Thymus (tissue), 11 donors: ENCODE data around the gene IST1. TPM values are rescaled to one million over a fixed set of nuclear protein-coding genes. Genes with fewer than 3 reads are reported as not detected.

ENCODE experiments used
- DNase-seq, 9 donors: peaks; one replicate each; pipeline ENCODE4 v3.0.0-alpha.2; 2013; ENCODE audit warnings: low spot score in 9 of 9, low read depth in 6 of 9, missing footprints in 1 of 9
- H3K27ac ChIP-seq, 2 donors: one replicate each; pipeline ENCODE4 v1.5.1; 2013; ENCODE audit warnings: control low read depth in 1 of 2, low read depth in 1 of 2, low read length in 1 of 2, mild to moderate bottlenecking in 1 of 2, moderate library complexity in 1 of 2
- H3K27me3 ChIP-seq, 2 donors: one replicate each; pipeline ENCODE4 v1.5.1; 2013; ENCODE audit warnings: low read length in 1 of 2; ENCODE audit not compliant: control insufficient read depth in 2 of 2, insufficient read depth in 1 of 2
- H3K36me3 ChIP-seq, 2 donors: one replicate each; pipeline ENCODE4 v1.5.1; 2013; ENCODE audit warnings: low read length in 1 of 2, mild to moderate bottlenecking in 1 of 2, moderate library complexity in 1 of 2; ENCODE audit not compliant: control insufficient read depth in 2 of 2, insufficient read depth in 2 of 2
- H3K4me1 ChIP-seq, 2 donors: one replicate each; pipeline ENCODE4 v1.5.1; 2013; ENCODE audit warnings: low read length in 2 of 2; ENCODE audit not compliant: control insufficient read depth in 2 of 2, insufficient read depth in 2 of 2
- H3K4me3 ChIP-seq, 2 donors: one replicate each; pipeline ENCODE4 v1.5.1; 2013; ENCODE audit warnings: low read length in 2 of 2, control low read depth in 1 of 2, mild to moderate bottlenecking in 1 of 2
- H3K9me3 ChIP-seq, 2 donors: one replicate each; pipeline ENCODE4 v1.5.1; 2013; ENCODE audit warnings: low read length in 1 of 2, mild to moderate bottlenecking in 1 of 2; ENCODE audit not compliant: control insufficient read depth in 2 of 2, insufficient read depth in 1 of 2
- WGBS: extraction: QIAGEN DNeasy Blood & Tissue Kit; methylation state at CpG from one replicate; pipeline ENCODE4 v1.1.7; 2013; 5-methylcytosine and 5-hydroxymethylcytosine counted together
- polyA plus RNA-seq: library from polyadenylated mRNA; stranded (reverse); fragments of 200-250 nt; gene quantifications from one replicate; pipeline ENCODE4 v1.2.3, GENCODE V29; 2013
- total RNA-seq: library from RNA; stranded (reverse); fragments of 120-200 nt; gene quantifications from one replicate; pipeline ENCODE4 v1.2.4, GENCODE V29; 2013
- donor health status: healthy.

IST1 gene
- total and polyA plus RNA-seq, 2 donors = 134 to 163 TPM

DNA sequence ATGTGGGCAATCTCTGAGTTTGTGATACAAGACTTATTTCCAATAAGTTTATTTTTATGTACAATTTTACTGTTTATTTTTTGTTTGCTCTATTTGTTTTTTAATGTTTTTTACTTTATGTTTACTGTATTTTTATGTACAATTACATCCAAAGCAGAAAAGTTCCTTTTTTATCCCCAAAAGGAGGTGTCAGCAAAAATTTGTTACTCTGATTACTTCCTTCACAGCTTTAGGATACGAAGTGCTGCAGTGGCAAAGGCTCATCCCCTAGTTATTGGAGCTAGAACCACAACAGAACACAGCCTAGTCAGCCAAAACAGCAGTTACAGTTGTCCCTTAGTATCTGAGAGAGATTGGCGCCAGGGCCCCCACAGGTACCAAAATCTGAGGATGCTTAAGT, 35.7 kb downstream of the IST1 start:
- Histone ChIP-seq H3K9me3 (no peaks in the 10 kb centered on the region), H3K27ac (no peak overlapping the region), H3K4me1 (no peaks in the 10 kb centered on the region), H3K4me3 (no peak overlapping the region), H3K36me3 (peaks cover 30 to 60% of the 10 kb centered on the region in 2 donors), H3K27me3 (no peaks in the 10 kb centered on the region)
- WGBS = 95% methylated on average over 2 of the region's 2 CpGs
- no peak for DNase-seq

DNA sequence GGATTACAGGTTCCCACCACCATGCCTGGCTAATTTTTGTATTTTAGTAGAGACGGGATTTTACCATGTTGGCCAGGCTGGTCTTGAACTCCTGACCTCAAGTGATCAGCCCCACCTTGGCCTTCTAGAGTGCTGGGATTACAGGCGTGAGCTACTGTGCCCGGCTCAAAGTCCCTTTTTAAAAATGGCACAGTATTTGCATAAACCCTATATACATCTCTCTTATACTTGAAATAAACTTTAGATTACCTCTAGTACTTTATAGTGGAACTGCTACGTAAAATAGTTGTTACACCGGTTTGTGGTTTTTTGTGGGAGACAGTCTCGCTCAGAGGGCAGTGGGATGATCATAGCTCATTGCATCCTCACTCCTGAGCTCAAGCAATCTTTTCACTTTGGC, 36.3 kb downstream of the IST1 start:
- no peak for DNase-seq
- no peaks in the 10 kb centered on the region for H3K9me3 ChIP-seq
- no peaks in the 10 kb centered on the region for H3K4me1 ChIP-seq
- no peak overlapping the region for H3K27ac ChIP-seq
- no peak overlapping the region for H3K4me3 ChIP-seq
- no peaks in the 10 kb centered on the region for H3K27me3 ChIP-seq
- peaks cover 26 to 55% of the 10 kb centered on the region in 2 donors for H3K36me3 ChIP-seq
- 97% methylated on average over 6 of the region's 6 CpGs for WGBS

DNA sequence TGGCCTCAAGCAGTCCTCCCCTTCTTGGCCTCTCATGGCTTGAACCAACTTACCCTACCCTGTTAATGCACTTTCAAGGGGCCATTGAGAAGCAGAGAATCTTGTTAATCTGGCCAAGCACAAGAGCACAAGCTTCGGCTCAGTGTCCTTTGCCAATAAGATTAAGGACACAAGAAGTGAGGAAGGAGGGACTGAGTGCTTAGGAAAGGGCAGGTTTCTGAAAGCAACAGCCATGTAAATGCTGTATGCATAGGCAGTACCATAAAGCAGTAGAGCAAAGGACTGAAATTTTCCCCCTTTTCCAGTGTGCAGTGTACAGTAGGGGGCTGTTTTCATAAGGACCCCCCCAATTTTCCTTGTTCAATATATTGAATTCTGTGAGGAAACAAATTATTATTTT, 37.7 kb downstream of the IST1 start:
- WGBS = 98% methylated on average over 1 of the region's 1 CpG
- H3K36me3 ChIP-seq = peaks cover 19 to 44% of the 10 kb centered on the region in 2 donors

GRCh38 chr16:71933913-71934695, 38.8 kb downstream of the IST1 start:
- Histone ChIP-seq H3K4me3 (no peak overlapping the region), H3K36me3 (peaks cover 11 to 33% of the 10 kb centered on the region in 2 donors), H3K27me3 (no peaks in the 10 kb centered on the region), H3K9me3 (peaks cover 0 to 13% of the 10 kb centered on the region in 2 donors), H3K27ac (no peak overlapping the region), H3K4me1 (no peaks in the 10 kb centered on the region)
- no peak for DNase-seq
- 94% methylated on average over 11 of the region's 11 CpGs for WGBS

More for the DNA sequence above, 37.7 kb downstream of the IST1 start:
- DNase-seq = no peak
- H3K9me3 ChIP-seq = peaks cover 0 to 2% of the 10 kb centered on the region in 2 donors
- H3K4me1 ChIP-seq = no peaks in the 10 kb centered on the region
- H3K27me3 ChIP-seq = no peaks in the 10 kb centered on the region
- no peak overlapping the region for H3K4me3 ChIP-seq
- H3K27ac ChIP-seq = no peak overlapping the region

DNA sequence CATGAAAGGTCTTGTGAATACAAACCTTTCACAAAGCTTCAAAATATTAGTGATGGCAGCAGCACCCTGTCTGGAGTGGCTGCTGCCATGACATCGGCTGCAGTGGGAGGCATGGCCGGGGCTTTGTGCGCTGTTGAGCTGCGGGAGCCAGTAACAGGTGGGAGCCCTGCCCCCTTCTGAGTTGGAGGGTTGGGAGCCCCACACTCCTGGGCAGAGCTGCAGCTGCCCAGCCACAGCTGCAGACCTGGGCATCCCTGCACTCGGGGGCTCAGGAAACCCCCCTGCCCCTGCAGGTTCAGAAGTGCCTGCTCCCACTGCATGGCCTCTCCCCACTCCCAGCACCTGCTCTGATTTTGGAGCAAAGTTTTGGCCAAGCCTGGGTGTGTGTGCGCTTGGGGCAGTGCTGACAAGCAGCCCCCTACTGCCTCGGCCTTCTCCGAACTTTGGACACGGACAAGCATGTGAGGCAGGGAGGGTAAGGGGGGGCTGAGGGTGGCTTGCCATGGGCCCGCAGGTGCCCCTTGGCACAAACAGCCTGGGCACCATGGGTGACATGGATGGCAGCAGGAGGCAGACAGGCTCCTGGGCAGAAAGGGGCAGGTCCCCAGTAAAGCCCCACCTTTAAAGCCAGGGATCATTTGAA, 42.7 kb downstream of the IST1 start:
- Histone ChIP-seq H3K4me3 (no peak overlapping the region), H3K27me3 (no peaks in the 10 kb centered on the region), H3K9me3 (peaks cover 0 to 15% of the 10 kb centered on the region in 2 donors), H3K27ac (no peak overlapping the region), H3K36me3 (peaks cover 7 to 13% of the 10 kb centered on the region in 2 donors), H3K4me1 (no peaks in the 10 kb centered on the region)
- DNase-seq = no peak
- 87% methylated on average over 10 of the region's 10 CpGs for WGBS

GRCh38 chr16:71943887-71944286, 48.6 kb downstream of the IST1 start:
- no peak for DNase-seq
- Histone ChIP-seq H3K27me3 (no peaks in the 10 kb centered on the region), H3K36me3 (no peaks in the 10 kb centered on the region), H3K9me3 (peaks cover 0 to 4% of the 10 kb centered on the region in 2 donors), H3K4me1 (no peaks in the 10 kb centered on the region), H3K4me3 (no peak overlapping the region), H3K27ac (no peak overlapping the region)
- 10% methylated on average over 2 of the region's 2 CpGs for WGBS

- Histone ChIP-seq H3K27me3 (no peaks in the 10 kb centered on the region), H3K4me3 (no peak overlapping the region), H3K9me3 (no peaks in the 10 kb centered on the region), H3K4me1 (no peaks in the 10 kb centered on the region), H3K27ac (no peak overlapping the region), H3K36me3 (no peaks in the 10 kb centered on the region)
- no peak for DNase-seq
- WGBS = 92% methylated on average over 6 of the region's 6 CpGs
Observed at GRCh38 chr16:71945616-71946015, 50.3 kb downstream of the IST1 start.

GRCh38 chr16:71952825-71953224, 57.5 kb downstream of the IST1 start:
- Histone ChIP-seq H3K9me3 (no peaks in the 10 kb centered on the region), H3K27ac (no peak overlapping the region), H3K4me1 (no peaks in the 10 kb centered on the region), H3K36me3 (no peaks in the 10 kb centered on the region), H3K27me3 (no peaks in the 10 kb centered on the region), H3K4me3 (no peak overlapping the region)
- 68% methylated on average over 5 of the region's 5 CpGs for WGBS
- DNase-seq = no peak

DNA sequence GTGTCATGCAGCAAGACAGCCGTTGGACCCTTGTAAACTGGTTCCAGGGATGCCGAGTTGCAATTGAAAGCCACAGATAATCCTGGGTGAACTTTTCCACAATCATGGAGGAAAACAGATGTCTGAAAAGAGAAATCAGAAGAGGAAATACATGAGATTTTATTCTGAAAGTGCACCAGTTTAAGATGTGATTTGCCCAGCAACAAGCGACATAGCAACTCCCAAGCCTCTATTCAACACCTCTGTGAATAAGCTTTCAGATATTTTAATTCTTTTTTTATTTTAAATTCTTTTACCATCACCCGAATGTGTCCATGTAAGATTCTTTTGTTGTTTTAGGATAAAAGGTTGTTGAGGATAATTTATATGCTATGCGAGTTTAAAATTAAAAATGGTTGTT, 58.8 kb downstream of the IST1 start:
- no peak overlapping the region for H3K4me3 ChIP-seq
- no peaks in the 10 kb centered on the region for H3K4me1 ChIP-seq
- no peak for DNase-seq
- no peaks in the 10 kb centered on the region for H3K9me3 ChIP-seq
- no peaks in the 10 kb centered on the region for H3K27me3 ChIP-seq
- no peak overlapping the region for H3K27ac ChIP-seq
- H3K36me3 ChIP-seq = no peaks in the 10 kb centered on the region
- WGBS = 94% methylated on average over 5 of the region's 5 CpGs
